K562 (cell line): ENCODE measurements around the gene PI4K2A. TPM values are rescaled to one million over a fixed set of nuclear protein-coding genes. Genes with fewer than 3 reads are reported as not detected.

Experiments used
- BHLHE40 ChIP-seq: IDR thresholded peaks from 2 replicates; pipeline ENCODE4 v1.6.1; 2011; ENCODE audit warnings: low read length, improper control_type of control experiment
- EGR1 ChIP-seq: fragments of 450-650 bp; conservative IDR thresholded peaks from 2 replicates; pipeline ENCODE4 v1.6.1; 2017; ENCODE audit warnings: mild to moderate bottlenecking
- IRF2 ChIP-seq: sonication (generic); formaldehyde crosslinking; IDR thresholded peaks from 2 replicates; pipeline ENCODE4 v1.8.1; 2022; ENCODE audit warnings: mild to moderate bottlenecking, missing genetic modification reagents
- MAFF ChIP-seq: IDR thresholded peaks from 2 replicates; pipeline ENCODE4 v1.6.1; 2012; ENCODE audit warnings: low read length, improper control_type of control experiment
- MAFG ChIP-seq: fragments of 450-650 bp; conservative IDR thresholded peaks from 2 replicates; pipeline ENCODE4 v1.6.1; 2016; ENCODE audit warnings: missing genetic modification characterization, missing compliant biosample characterization
- MLX ChIP-seq, 2 experiments: fragments of 450-650 bp in 1 of 2; sonication (generic) in 1 of 2; formaldehyde crosslinking; conservative IDR thresholded peaks; 2 replicates each; pipeline versions ENCODE4 v1.4.0 to v1.8.1; 2020 to 2022; ENCODE audit warnings: mild to moderate bottlenecking in 1 of 2, missing genetic modification reagents in 1 of 2
- MYNN ChIP-seq, 2 experiments: sonication (generic); formaldehyde crosslinking in 1 of 2; IDR thresholded peaks; 2 replicates each; pipeline versions ENCODE4 v1.5.0 to v1.6.1; 2016 to 2020; ENCODE audit warnings: antibody characterized with exemption in 1 of 2, missing genetic modification reagents in 1 of 2
- NFYB ChIP-seq: IDR thresholded peaks from 2 replicates; pipeline ENCODE4 v1.6.1; 2011; ENCODE audit warnings: mild to moderate bottlenecking, moderate library complexity; ENCODE audit not compliant: insufficient read length; ENCODE audit errors: extremely low read depth
- NR2C1 ChIP-seq, 2 experiments: fragments of 450-650 bp; IDR thresholded peaks; 2 replicates each; pipeline ENCODE4 v1.6.1; 2017; ENCODE audit warnings: mild to moderate bottlenecking in 2 of 2, antibody characterized with exemption in 1 of 2, inconsistent platforms in 1 of 2, missing compliant biosample characterization in 1 of 2, missing genetic modification characterization in 1 of 2
- TBP ChIP-seq: optimal IDR thresholded peaks from 2 replicates; pipeline ENCODE3; 2011; ENCODE audit warnings: low read depth, low read length, improper control_type of control experiment
- ZNF280A ChIP-seq: fragments of 450-650 bp; IDR thresholded peaks from 2 replicates; pipeline ENCODE4 v1.6.1; 2018; ENCODE audit warnings: mild to moderate bottlenecking, low read depth; ENCODE audit not compliant: partially characterized antibody
- ZNF445 ChIP-seq: fragments of 250-450 bp; sonication (Bioruptor Pico); IDR thresholded peaks from 2 replicates; pipeline ENCODE4 v1.4.0; 2020; ENCODE audit warnings: low read depth, mild to moderate bottlenecking, moderate library complexity
- ZNF449 ChIP-seq: fragments of 250-450 bp; sonication (Bioruptor Pico); IDR thresholded peaks from 2 replicates; pipeline ENCODE4 v1.8.0; 2022; ENCODE audit warnings: moderate library complexity, mild to moderate bottlenecking, inconsistent platforms
- polyA plus RNA-seq, 8 experiments: library from polyadenylated mRNA; depleted of rRNA in 4 of 8; stranded (reverse) in 5 of 8; unstranded in 3 of 8; fragments of >200 nt; fragmentation: Nextera tagmentation in 2 of 8; fragmentation: Illumina TruSeq in 1 of 8; extraction: Ambion mirVana in 2 of 8; extraction: Trizol in 1 of 8; gene quantifications; 2 replicates each; pipeline versions ENCODE4 v1.2.1 to v1.2.3, GENCODE V29; 2011 to 2014; ENCODE audit warnings: inconsistent platforms in 1 of 8, missing spikeins in 1 of 8
- total RNA-seq, 7 experiments: library from RNA; depleted of rRNA in 6 of 7; stranded (reverse); fragments of >200 nt in 6 of 7; fragmentation: Illumina TruSeq in 2 of 7; extraction: Trizol in 2 of 7; gene quantifications; 2 replicates each; pipeline versions ENCODE4 v1.2.1 to v1.2.3, GENCODE V29; 2011 to 2021; ENCODE audit warnings: low replicate concordance in 1 of 7

The PI4K2A gene
- total and polyA plus RNA-seq, 9 of the 15 experiments (the other 6 are each of a cell fraction or from before 2014, with no cell fraction given), result 4.4 to 28.4 (median 16.5) TPM

- no peak for TF ChIP-seq MYNN (IDR thresholded peaks at IDR 0.05)
- TF ChIP-seq MYNN (CRISPR knock-in tag; IDR thresholded peaks at IDR 0.05), result no peak
- peak; percentile 79 for TF ChIP-seq EGR1
- TF ChIP-seq IRF2 (CRISPR knock-in tag), result no peak
- TF ChIP-seq MAFF, result 0 out of 2 replicates have a peak, but pooled peaks have one; percentile 31
- TF ChIP-seq BHLHE40, result no peak
- TF ChIP-seq ZNF280A, result no peak
- peak; percentile 84 for TF ChIP-seq NR2C1 (IDR thresholded peaks at IDR 0.05)
- peak; percentile 78 for TF ChIP-seq NR2C1 (tag; IDR thresholded peaks at IDR 0.05)
- TF ChIP-seq MLX (CRISPR knock-in tag; conservative IDR thresholded peaks at IDR 0.05), result no peak
- TF ChIP-seq TBP, result peak; percentile 43
- TF ChIP-seq NFYB, result peak; percentile 82
- no peak for TF ChIP-seq ZNF449 (CRISPR knock-in tag)
- TF ChIP-seq ZNF445, result no peak
- peak; percentile 65 for TF ChIP-seq MAFG
Measured at GRCh38 chr10:97640174-97640867, at the start of gene PI4K2A (continued).
